Fibroblast of peridontal ligament (primary cell): ENCODE data around the gene CDH4.

Experiments
- DNase-seq: peaks from one replicate; pipeline ENCODE4 v3.0.0-alpha.2; 2010; ENCODE audit errors: extremely low read depth

The CDH4 gene

GRCh38 chr20:61629602-61630390 lies 377.7 kb downstream of the CDH4 start:
- no peak for DNase-seq

- DNase-seq: no peak
These were observed 378.3 kb downstream of the CDH4 start for GRCh38 chr20:61630391-61630650.

- DNase-seq: no peak
These were observed 378.8 kb downstream of the CDH4 start for GRCh38 chr20:61630816-61631215.

DNA sequence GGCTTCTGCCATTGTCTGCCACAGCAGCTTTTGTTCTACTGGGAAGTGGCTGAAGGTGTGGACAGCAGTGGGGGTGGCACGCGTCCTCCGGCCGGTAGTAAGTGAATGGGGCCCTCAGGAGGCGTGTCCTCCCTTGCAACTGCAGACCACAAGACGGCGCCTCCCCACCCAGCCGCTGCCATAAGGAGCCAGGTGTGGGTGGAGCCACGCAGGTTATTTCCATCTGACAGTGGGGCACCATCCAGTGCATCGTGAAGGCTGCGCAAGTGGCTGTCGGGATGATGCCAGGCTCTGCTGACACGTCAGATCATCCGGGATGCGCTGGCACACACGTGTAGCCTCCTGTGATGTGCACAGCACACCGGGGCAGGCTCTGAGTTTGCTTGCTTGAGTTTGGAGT lies 379.7 kb downstream of the CDH4 start:
- no peak for DNase-seq

DNA sequence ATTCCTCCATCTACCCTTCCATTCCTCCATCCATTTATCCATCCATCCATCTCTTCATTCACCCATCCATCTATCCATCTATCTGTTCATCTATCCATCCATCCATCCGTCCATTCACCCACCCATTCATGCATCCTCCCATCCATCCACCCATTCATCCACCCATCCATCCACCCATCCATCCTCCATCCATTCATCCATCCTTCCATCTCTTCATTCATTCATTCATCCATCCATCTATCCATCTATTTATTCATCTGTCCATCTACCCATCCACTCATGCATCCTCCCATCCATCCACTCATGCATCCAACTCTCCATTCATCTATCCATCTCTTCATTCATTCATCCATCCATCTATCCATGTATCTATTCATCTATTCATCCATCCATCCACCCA lies 380.9 kb downstream of the CDH4 start:
- DNase-seq: no peak

DNA sequence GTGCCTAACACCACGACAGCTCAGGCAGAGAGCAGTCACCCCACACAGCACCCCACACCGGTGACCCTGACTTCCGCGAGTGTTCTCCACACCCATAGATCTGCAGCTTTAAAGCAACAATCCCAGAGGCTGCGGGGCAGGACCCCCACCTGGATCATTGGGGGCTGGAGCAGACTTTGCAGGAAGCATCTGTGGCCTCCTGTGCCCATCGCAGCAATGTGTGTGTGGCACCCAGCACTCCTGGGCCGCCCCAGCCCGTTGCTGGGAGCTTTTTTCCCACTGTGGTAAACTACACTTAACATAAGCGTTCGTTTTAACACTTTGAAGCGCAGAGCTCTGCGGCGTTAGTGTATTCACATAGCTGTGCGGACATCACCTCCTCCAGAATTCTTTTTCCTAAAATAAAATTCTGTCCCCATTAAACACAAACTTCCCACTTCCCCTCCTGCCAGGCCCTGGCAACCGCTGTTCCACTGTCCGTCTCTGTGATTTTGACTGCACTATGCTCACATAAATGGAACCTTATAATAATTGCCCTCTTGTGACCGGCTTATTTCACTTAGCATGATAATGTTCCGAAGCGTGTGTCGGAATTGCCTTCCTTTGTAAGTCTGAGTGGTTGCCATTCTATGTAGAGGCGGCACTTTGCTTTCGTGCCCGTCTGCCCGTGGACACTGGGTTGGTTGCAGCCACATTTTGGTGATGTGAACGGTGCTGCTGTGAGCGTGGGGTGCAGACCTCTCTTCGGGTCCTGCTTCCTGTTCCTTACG lies 382.5 kb downstream of the CDH4 start:
- no peak for DNase-seq

DNA sequence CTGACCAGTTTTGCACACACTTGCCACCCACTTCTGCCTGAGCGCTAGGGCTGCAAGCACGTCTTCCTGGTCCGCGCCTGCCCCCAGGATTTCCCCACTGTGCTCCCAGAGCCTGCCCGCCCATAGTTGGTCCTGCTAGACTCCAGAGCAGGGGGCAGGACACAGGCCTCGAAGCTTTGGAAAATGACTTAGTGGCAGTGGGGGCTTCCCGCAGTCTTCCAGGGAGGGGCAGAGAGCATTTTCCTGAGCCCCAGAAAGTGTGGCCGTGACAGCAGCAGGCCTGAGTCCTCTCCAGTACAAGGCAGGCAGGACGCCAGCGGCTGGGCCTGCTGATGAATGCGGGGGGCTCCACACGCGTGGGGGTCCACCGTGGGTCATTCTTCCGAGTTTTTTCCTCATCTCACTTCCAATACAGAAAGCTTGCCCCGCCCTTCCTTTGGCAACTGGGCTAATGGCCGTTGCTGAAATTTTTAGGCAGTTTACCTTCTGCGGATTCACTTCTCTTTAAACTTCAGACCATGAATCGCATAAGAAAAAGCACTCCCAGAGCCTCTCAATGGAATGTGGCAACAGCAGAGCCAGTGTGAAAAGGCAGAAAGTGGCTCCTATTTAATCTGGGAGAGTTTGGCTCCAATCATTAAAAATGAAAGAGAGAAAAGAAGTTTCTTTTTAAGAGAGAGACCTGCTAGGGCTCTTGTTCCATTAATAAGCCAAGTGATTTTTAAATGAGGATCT lies 383.8 kb downstream of the CDH4 start:
- no peak for DNase-seq

DNA sequence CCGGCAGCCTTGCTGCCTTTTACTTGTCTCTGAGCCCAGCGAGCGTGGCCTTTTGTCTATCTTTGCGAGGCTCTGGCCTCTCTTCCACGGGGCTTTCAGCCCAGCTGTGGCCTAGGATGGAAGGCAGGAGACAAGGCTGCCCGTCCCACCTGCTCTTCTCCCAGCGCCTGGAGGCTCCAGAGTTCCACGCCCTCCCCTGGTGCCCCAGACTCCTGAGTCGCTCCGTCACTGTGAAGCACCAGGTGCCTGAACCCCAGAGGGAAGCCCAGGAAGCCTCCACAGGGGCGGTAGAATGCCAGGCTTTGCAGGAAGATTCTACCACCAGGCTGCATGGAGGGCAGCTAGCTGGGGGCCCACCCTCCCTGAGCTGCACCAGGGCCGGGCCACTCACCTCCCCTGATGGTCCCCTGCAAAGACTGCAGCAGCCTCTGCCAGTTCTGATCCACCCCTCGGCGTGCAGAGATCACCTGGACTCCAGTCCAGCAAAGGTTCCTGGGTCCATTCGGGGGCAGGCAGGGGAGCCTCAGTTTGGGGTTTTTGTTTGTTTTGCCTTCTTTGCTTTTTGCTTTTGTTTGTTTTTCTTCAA lies 384.6 kb downstream of the CDH4 start:
- no peak for DNase-seq

DNA sequence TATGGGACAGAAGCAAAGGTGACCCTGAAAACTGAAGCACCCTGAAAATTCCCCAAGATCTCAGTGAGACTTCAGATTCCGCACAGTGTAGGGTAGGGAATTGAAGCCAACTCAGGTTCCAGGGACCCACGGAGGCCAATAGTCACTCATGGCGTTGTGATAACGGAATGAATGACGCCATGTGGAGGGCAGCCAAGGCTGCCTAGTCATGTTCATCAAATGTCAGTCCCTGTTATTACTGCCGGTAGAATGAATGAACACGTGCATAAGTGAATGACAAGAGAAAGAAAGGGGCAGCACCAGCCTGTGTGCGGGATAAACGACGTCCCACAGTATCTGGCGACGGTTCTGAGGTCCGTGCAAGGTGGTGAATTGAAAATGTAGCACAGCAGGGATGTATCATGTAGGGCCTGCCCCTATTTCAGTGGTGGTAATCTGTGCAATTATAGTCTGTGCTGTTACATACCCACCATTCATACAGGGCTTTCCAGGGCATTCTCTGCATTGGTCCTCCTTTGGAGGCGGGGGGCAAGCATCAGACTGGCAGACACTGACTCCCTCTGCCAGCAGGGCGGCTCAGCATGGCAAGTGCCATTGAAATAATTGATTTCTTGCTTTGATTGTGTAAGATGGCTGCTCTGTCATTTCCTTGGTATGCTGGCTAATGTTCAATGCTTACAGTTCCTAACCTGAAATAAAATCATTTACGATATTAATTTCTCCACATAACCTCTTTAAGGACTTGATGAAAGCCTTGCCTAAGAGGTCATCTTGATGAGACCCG lies 386.9 kb downstream of the CDH4 start:
- DNase-seq: no peak

GRCh38 chr20:61640131-61640870 lies 388.2 kb downstream of the CDH4 start:
- no peak for DNase-seq

DNA sequence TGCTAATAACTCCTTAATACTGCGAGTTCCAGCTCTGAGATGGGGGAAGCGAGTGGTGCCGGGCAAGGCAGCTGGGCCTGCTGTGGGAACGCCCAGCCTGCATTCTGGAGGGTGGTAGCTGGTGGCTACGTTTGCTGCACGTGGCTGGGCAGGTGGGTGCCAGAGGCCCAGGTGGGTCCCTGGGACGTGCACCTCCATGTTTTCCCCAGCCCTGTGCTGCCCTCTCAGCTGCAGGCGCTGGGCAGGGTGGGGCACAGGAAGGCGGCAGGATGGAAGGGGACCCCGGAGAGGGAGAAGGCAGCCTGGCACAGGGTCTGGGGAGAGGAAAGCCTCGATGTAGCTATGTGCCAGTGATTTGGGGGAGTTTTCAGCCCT lies 388.8 kb downstream of the CDH4 start:
- DNase-seq: no peak

DNA sequence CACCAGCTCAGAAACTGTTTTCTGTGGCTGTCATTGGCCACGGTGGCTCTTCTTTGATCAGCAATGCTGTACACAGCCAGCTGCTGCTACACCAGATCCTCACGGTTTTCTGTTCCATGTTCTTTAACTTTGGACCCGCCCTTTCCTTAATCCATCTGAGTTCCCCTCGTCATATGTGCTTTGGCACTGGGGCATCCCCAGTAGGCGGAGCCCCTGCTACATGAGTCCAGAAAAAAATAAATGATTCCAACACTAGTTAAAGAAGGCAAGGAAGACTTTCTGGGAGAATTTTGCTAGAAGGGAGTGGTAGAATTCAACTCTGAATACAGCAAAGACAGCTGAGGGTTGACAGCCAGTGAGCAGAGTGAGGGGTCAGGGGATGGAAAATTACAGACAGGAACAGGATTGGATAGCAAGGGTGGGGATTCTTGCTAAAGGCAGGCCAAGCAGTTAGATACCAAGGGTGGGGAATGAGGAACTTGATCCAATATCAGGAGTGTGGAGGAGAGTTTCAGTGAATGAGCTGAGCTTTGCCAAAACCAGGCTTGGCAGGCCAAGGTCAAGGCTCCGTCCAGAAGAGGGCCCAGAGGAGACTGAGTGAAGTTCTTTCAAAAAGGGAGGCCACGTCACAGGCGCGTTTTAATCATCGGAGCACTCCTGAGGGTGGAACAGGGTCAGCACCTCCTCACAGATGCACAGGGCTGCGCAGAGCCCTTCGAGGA lies 391.8 kb downstream of the CDH4 start:
- no peak for DNase-seq

DNA sequence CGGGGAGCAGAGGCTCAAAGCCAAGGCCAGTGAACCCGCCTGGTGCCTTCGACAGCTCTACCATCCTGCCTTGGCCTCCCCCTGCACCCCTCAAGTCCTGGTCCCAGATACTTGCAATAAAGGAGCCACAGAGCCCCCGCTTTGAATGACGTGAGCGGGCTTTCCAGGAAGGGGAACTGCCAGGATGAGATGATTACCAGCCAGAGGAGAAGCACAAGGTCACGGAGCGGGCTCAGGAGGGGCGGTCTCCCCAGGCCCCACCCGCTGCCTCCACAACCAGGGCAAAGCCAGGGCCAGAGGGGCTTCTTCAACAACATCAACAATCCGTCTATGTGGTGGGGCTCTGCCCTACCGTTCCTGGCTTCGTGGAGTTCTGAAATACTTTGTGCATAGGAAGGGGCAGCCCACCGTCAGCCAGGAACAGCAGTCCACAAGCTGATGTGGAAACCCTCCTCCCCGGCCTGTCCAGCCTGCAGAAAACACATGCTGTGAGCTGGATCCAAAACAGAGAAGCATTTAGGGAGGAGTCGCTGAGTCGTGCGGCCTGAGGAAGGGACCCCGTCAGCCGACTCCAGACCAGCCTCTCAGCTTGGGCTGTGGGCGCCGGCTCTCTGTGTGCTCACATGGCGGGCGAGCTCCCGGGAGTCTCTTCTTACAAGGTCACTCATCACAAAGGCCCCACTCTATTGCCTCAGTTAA lies 392.5 kb downstream of the CDH4 start:
- no peak for DNase-seq

GRCh38 chr20:61645732-61646131 lies 393.7 kb downstream of the CDH4 start:
- no peak for DNase-seq

- DNase-seq: no peak
These were observed 394.4 kb downstream of the CDH4 start for GRCh38 chr20:61646453-61646852.

DNA sequence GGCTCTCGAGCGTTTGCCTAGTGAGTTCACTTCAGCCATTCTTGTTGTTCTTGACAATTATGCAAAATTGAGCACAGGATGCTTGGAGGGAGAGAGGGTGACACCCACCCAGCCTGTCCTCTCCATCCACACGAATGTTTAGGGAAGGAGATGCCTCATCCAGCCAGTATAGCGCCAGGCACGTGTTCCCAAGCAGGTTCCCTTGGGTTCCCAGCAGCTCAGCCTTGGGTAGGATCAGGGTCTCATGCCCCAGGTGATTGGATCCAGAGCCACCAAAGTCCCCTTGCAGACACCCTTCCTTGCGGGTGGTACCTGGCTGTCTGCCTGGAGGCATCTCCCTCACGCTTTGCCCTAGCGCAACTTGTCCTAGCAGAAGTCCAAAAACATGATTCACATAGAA lies 394.9 kb downstream of the CDH4 start:
- no peak for DNase-seq

DNA sequence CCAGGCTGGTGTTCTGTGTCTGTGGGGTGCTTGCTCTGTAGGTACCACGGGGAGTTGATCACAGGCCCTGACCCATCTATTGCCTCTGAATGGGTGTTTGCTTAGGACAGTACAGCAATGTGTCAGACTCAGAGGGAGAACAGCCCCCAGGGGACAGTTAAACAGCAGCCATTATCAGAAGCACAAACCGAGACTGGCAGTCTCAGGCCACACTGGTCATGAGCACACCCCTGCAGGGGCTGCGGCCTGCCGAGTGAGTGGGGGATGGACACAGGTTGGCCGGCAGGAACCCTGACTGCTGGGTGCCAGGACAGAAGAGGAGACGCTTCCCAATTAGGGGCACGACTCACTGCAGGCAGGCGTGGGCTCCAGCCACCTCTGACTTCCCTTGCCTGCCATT lies 395.6 kb downstream of the CDH4 start:
- DNase-seq: no peak

- DNase-seq: no peak
These were observed 397.2 kb downstream of the CDH4 start for GRCh38 chr20:61649105-61649859.

- no peak for DNase-seq
These were observed 397.8 kb downstream of the CDH4 start for GRCh38 chr20:61649860-61650162.
